ENCODE measurements around the gene ZNF512. TPM values are rescaled to one million over a fixed set of nuclear protein-coding genes. Genes with fewer than 3 reads are reported as not detected.
A peak's percentile ranks its signal among the peaks of the same experiment; 100 is the strongest.

The ZNF512 gene
- total RNA-seq, 1 experiment from 2014 or later: not detected

DNA sequence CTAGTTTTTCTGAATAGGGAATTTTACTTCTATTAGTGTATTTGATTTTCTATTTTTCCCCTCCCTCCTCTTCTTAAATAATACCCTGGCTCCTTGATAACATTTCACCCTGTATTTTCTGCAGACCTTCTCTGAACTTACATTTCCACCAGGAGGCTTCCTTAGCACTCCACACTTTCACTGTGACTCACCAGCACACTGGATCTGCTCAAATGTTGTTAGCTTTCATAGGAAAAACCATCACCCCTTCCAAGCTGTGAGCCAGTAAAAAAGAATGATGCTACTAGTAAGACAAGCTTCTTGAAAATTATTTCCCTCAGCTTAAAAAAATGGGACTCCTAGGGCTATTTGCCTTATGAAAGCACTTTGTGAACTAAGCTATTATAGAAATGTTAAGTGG is 64.4 kb downstream of the ZNF512 start:
- no peak overlapping the region for H3K9ac ChIP-seq (ENCODE audit: low read length)
- CTCF ChIA-PET: interaction anchor here (0.6 to 0.7 kb wide), 2 partner anchors 16 to 36 kb away, joined by 3 to 4 read pairs; partner anchors contain the start of gene SUPT7L
- no peak overlapping the region for H3K4me2 ChIP-seq (ENCODE audit: low read length)
- POLR2A ChIA-PET (ENCODE audit: unreplicated experiment): no interaction called here
- H4K20me1 ChIP-seq (ENCODE audit: low read length): no peaks in the 10 kb centered on the region
- H3K9me3 ChIP-seq (ENCODE audit: low read length): no peaks in the 10 kb centered on the region
- TF ChIP-seq CTCF (conservative IDR thresholded peaks at IDR 0.05; ENCODE audit: low read depth, low read length): no peak
- no peak for TF ChIP-seq EZH2 (IDR thresholded peaks at IDR 0.05; ENCODE audit: low read length, unreplicated experiment)
- TF ChIP-seq EZH2phosphoT487 (IDR thresholded peaks at IDR 0.05; ENCODE audit: borderline replicate concordance, low read length): no peak
- no TSS peak for BruUV-seq (replicated peaks)
- H3K4me1 ChIP-seq (ENCODE audit: insufficient read depth, low read length): peaks cover 2% of the 10 kb centered on the region
- no peaks in the 10 kb centered on the region for H3K79me2 ChIP-seq (ENCODE audit: low read length)
- DNase-seq (no peak), ATAC-seq (peak; percentile 55)
- intact Hi-C loops (cut with micrococcal nuclease): no loop called here
- no peak overlapping the region for H3K4me3 ChIP-seq (ENCODE audit: low read length)
- no peaks in the 10 kb centered on the region for H3K9me2 ChIP-seq (replicated peaks; ENCODE audit: low read length)
- H3K27me3 ChIP-seq (ENCODE audit: low read length): no peaks in the 10 kb centered on the region
- H3K27ac ChIP-seq (ENCODE audit: low read length): no peak overlapping the region
- H3F3A ChIP-seq (ENCODE audit: low read length, unreplicated experiment): no peaks in the 10 kb centered on the region
- peaks cover 57% of the 10 kb centered on the region; the same call in 1 of the 2 replicates for H3K36me3 ChIP-seq (ENCODE audit: low read depth, low read length)
- no peak overlapping the region for H2AFZ ChIP-seq (ENCODE audit: low read length)

GRCh38 chr2:27647737-27648136 is 64.9 kb downstream of the ZNF512 start:
- H3K27ac ChIP-seq (ENCODE audit: low read length): no peak overlapping the region
- no peak overlapping the region for H3K4me2 ChIP-seq (ENCODE audit: low read length)
- DNase-seq (no peak), ATAC-seq (no peak)
- peaks cover 59% of the 10 kb centered on the region; the same call in 1 of the 2 replicates for H3K36me3 ChIP-seq (ENCODE audit: low read depth, low read length)
- H3K27me3 ChIP-seq (ENCODE audit: low read length): no peaks in the 10 kb centered on the region
- no peak overlapping the region for H2AFZ ChIP-seq (ENCODE audit: low read length)
- H3K9me2 ChIP-seq (replicated peaks; ENCODE audit: low read length): no peaks in the 10 kb centered on the region
- no peaks in the 10 kb centered on the region for H3K79me2 ChIP-seq (ENCODE audit: low read length)
- no peaks in the 10 kb centered on the region for H3F3A ChIP-seq (ENCODE audit: low read length, unreplicated experiment)
- TF ChIP-seq CTCF (conservative IDR thresholded peaks at IDR 0.05; ENCODE audit: low read depth, low read length) (no peak), EZH2phosphoT487 (IDR thresholded peaks at IDR 0.05; ENCODE audit: borderline replicate concordance, low read length) (no peak), EZH2 (IDR thresholded peaks at IDR 0.05; ENCODE audit: low read length, unreplicated experiment) (no peak)
- no peaks in the 10 kb centered on the region for H3K9me3 ChIP-seq (ENCODE audit: low read length)
- H3K9ac ChIP-seq (ENCODE audit: low read length): no peak overlapping the region
- POLR2A ChIA-PET (ENCODE audit: unreplicated experiment): no interaction called here
- H3K4me1 ChIP-seq (ENCODE audit: insufficient read depth, low read length): peaks cover 7% of the 10 kb centered on the region
- no peaks in the 10 kb centered on the region for H4K20me1 ChIP-seq (ENCODE audit: low read length)
- CTCF ChIA-PET: interaction anchor here (0.6 to 0.7 kb wide), 2 partner anchors 16 to 36 kb away, joined by 3 to 4 read pairs; partner anchors contain the start of gene SUPT7L
- no peak overlapping the region for H3K4me3 ChIP-seq (ENCODE audit: low read length)
- no TSS peak for BruUV-seq (replicated peaks)
- intact Hi-C loops (cut with micrococcal nuclease): no loop called here

DNA sequence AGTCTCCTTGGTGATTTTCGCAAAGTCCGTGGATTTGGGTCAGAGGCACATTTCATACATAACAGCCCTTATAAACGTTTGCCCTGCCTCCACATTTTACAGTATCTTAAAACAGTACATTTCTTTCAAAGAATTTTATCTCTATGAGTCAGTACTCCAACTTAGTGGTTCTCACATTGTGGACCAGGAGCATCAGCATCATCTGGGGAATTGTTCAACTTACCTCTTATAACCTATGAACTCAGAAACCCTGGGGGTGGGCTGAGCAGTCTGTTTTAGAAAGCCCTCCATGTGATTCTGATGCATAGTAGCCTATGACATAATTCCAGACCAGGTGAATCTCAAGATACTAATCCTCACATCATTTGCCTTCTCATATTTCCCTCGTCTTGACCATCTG is 68.2 kb downstream of the ZNF512 start:
- H3K27me3 ChIP-seq (ENCODE audit: low read length): no peaks in the 10 kb centered on the region
- no peaks in the 10 kb centered on the region for H4K20me1 ChIP-seq (ENCODE audit: low read length)
- H3F3A ChIP-seq (ENCODE audit: low read length, unreplicated experiment): no peaks in the 10 kb centered on the region
- no peak overlapping the region for H3K4me3 ChIP-seq (ENCODE audit: low read length)
- no peak overlapping the region for H2AFZ ChIP-seq (ENCODE audit: low read length)
- H3K36me3 ChIP-seq (ENCODE audit: low read depth, low read length): peaks cover 60% of the 10 kb centered on the region; the same call in 1 of the 2 replicates
- H3K4me2 ChIP-seq (ENCODE audit: low read length): no peak overlapping the region
- H3K9ac ChIP-seq (ENCODE audit: low read length): no peak overlapping the region
- DNase-seq (no peak), ATAC-seq (no peak)
- CTCF ChIA-PET: no interaction called here
- H3K27ac ChIP-seq (ENCODE audit: low read length): no peak overlapping the region
- intact Hi-C loops (cut with micrococcal nuclease): loop anchor here (10.0 kb wide), 1 partner anchor 246 kb away; the partner anchor contains the start of gene PPM1G
- BruUV-seq (replicated peaks): no TSS peak
- no peaks in the 10 kb centered on the region for H3K9me3 ChIP-seq (ENCODE audit: low read length)
- H3K4me1 ChIP-seq (ENCODE audit: insufficient read depth, low read length): peaks cover 36% of the 10 kb centered on the region
- no peaks in the 10 kb centered on the region for H3K79me2 ChIP-seq (ENCODE audit: low read length)
- no peak for TF ChIP-seq EZH2phosphoT487 (IDR thresholded peaks at IDR 0.05; ENCODE audit: borderline replicate concordance, low read length)
- POLR2A ChIA-PET (ENCODE audit: unreplicated experiment): no interaction called here
- H3K9me2 ChIP-seq (replicated peaks; ENCODE audit: low read length): no peaks in the 10 kb centered on the region
